HEK293 (cell line): ENCODE measurements around the gene METAP1D.
A peak's percentile ranks its signal among the peaks of the same experiment; 100 is the strongest.

ENCODE experiments used
- ZSCAN4 ChIP-seq: fragments of 450-650 bp; formaldehyde crosslinking; IDR thresholded peaks from 2 replicates; pipeline ENCODE4 v1.5.1; 2017; ENCODE audit warnings: missing biosample characterization, missing genetic modification characterization
- TF ChIP-seq, protein P1 (sequence below): fragments of 450-650 bp; formaldehyde crosslinking; IDR thresholded peaks from 2 replicates; pipeline ENCODE4 v1.5.1; 2016; ENCODE audit warnings: missing biosample characterization, missing genetic modification characterization

- TF ChIP-seq, protein P1, sequence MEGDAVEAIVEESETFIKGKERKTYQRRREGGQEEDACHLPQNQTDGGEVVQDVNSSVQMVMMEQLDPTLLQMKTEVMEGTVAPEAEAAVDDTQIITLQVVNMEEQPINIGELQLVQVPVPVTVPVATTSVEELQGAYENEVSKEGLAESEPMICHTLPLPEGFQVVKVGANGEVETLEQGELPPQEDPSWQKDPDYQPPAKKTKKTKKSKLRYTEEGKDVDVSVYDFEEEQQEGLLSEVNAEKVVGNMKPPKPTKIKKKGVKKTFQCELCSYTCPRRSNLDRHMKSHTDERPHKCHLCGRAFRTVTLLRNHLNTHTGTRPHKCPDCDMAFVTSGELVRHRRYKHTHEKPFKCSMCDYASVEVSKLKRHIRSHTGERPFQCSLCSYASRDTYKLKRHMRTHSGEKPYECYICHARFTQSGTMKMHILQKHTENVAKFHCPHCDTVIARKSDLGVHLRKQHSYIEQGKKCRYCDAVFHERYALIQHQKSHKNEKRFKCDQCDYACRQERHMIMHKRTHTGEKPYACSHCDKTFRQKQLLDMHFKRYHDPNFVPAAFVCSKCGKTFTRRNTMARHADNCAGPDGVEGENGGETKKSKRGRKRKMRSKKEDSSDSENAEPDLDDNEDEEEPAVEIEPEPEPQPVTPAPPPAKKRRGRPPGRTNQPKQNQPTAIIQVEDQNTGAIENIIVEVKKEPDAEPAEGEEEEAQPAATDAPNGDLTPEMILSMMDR (tag by site-specific recombination), result peak; percentile 83
- no peak for TF ChIP-seq ZSCAN4 (tag by site-specific recombination)
Observed at GRCh38 chr2:172100935-172101820, 101.4 kb downstream of the METAP1D start.
